Bone marrow (tissue), 2 donors: ENCODE results near the gene POLRMT.
A peak's percentile ranks its signal among the peaks of the same experiment; 100 is the strongest.
"Not testable (repeated sequence)": the region's sequence is repeated elsewhere in the genome, so short reads cannot be mapped to it uniquely, and the experiment has no call there.

ENCODE experiments used
- DNase-seq, 2 donors: peaks; one replicate each; lab custom pipeline; 2025; lab: John Stamatoyannopoulos, UW

The POLRMT gene

GRCh38 chr19:633068-633785, at the start of gene POLRMT:
POLRMT (minus strand) TSS chr19:633537; CDS start chr19:633512, 25 bp downstream.
- peak; percentile 84 to 91 for DNase-seq

- DNase-seq, result no peak
Measured at GRCh38 chr19:682678-683320, 49.5 kb upstream of the POLRMT start.

- no peak for DNase-seq
Measured at GRCh38 chr19:681029-682019, 48.0 kb upstream of the POLRMT start.

GRCh38 chr19:680287-681028, 47.1 kb upstream of the POLRMT start:
- DNase-seq, result peak; percentile 96 to 100

GRCh38 chr19:679418-680286, 46.3 kb upstream of the POLRMT start:
- no peak for DNase-seq

- no peak for DNase-seq
Measured at GRCh38 chr19:678791-679388, 45.6 kb upstream of the POLRMT start.

GRCh38 chr19:677601-678436, 44.5 kb upstream of the POLRMT start:
- no peak for DNase-seq

- DNase-seq, result no peak
Measured at GRCh38 chr19:677201-677600, 43.9 kb upstream of the POLRMT start.

- no peak for DNase-seq
Measured at GRCh38 chr19:676339-677105, 43.2 kb upstream of the POLRMT start, which contains the start of gene FSTL3. FSTL3 (plus strand) TSS chr19:676392; CDS start chr19:676424, 32 bp downstream.

- no peak for DNase-seq
Measured at GRCh38 chr19:676007-676338, 42.6 kb upstream of the POLRMT start.

GRCh38 chr19:674282-675151, 41.2 kb upstream of the POLRMT start:
- DNase-seq, result no peak

- DNase-seq, result no peak
Measured at GRCh38 chr19:670609-671075, 37.3 kb upstream of the POLRMT start.

GRCh38 chr19:668675-669434, 35.5 kb upstream of the POLRMT start:
- peak in 1 of 2 donors; percentile 58 for DNase-seq

- not testable (repeated sequence) for DNase-seq
Measured at GRCh38 chr19:666985-667573, 33.7 kb upstream of the POLRMT start.

GRCh38 chr19:664913-665443, 31.6 kb upstream of the POLRMT start:
- DNase-seq, result peak; percentile 55 to 76

- no peak for DNase-seq
Measured at GRCh38 chr19:663682-664117, 30.4 kb upstream of the POLRMT start.
